HG02759 (cell line): ENCODE results near the gene CACFD1.
"Not testable (repeated sequence)": the region's sequence is repeated elsewhere in the genome, so short reads cannot be mapped to it uniquely, and the experiment has no call there.

Experiments
- ATAC-seq: cut with Tn5 transposase; IDR thresholded peaks from one replicate; pipeline ENCODE4 v1.9.1; 2021; ENCODE audit warnings: mild to moderate bottlenecking, moderate library complexity; ENCODE audit not compliant: unreplicated experiment

The CACFD1 gene

DNA sequence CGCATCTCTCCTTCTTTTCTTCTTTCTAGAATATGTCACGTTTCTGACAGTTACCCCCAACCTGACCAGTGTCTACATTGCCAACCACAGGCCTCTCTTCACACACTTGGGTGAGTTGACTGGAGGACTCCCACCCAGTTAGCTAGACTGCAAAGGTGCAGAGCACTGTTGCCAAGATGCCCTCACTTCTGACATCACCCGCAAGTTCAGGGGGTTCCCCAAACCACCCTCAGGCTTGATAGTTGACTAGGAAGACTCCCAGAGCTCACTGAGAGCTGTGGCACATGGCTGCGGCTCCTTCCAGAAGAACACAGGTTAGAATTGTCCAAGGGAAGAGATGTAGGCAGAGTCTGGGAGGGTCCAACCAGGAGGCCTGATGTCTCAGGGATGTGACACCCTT lies 20.4 kb upstream of the CACFD1 start:
- no peak for ATAC-seq

- no peak for ATAC-seq
Measured at GRCh38 chr9:133440874-133441273, 18.9 kb upstream of the CACFD1 start.

GRCh38 chr9:133441571-133441970 lies 18.2 kb upstream of the CACFD1 start:
- ATAC-seq, result no peak

GRCh38 chr9:133443248-133443647 lies 16.5 kb upstream of the CACFD1 start:
- no peak for ATAC-seq

DNA sequence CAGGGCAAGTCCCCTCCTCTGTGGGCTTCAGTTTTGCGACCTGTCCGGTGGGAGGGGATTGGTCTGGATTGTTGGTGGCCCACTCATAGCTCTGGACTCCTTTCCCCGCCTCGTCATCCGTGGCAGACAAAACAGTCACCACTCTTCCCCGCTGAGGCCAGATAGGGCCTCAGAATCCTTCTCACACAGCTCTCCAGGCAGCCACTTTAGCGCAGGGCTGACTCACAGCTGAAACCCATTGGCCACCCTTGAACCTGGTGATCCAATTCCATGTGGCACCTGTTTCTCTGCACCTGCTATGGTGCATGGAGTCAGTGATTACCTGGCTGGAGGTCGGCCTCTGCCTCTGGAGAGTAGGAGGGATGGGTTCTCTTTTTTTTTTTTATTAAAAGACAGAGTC lies 15.8 kb upstream of the CACFD1 start:
- no peak for ATAC-seq

DNA sequence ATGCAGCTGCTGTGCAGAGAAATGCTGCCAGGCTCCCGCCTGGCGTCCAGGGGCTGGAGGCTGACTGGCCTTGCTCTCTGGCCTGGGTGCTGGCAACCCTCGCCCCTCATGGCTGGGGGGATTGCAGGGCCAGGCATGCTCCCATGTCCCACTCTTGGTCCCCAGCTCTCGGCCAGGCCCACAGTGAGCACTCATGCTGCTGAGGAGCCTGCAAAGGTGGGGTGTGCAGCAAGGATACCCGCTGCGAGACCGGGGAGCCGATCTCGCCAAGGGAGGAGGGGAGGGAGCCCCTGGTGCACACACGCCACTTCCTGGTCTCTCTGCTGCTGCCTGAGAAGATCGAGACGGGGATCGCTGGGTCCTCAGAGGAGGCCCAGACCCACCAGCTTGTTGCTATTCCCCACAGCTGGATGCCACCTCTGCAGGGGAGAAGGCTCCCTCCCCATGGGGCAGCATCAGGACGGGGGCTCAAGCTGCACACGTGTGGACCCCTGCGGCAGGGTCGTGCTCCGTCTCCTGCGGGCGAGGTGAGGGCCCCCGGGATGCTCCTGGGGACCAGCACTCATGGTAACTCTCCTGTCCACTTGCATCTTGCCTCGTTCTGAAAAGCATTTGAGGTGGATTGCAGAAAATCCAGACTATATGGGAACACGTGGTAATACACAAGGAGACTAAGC lies 14.3 kb upstream of the CACFD1 start:
- no peak for ATAC-seq

DNA sequence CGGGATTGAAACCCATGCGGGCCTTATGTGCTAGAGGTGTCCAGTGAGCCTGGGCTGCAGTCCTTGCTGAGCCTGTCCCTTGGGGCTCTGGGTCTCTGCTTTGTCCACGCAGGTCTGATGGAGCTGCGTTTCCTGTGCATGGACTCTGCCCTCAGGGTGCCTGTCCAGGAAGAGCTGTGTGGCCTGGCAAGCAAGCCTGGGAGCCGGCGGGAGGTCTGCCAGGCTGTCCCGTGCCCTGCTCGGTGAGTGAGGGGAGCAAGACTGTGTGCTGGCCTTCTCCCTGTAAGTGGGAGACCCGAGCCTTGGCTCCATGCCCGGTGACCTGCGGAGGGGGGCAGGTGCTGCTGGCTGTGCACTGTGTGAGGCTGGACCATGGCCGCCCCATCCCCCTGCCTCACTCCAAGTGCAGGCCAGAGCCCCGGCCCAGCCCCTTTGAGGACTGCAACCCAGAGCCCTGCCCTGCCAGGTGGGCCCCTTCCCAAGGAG lies 11.2 kb upstream of the CACFD1 start:
- ATAC-seq, result no peak

DNA sequence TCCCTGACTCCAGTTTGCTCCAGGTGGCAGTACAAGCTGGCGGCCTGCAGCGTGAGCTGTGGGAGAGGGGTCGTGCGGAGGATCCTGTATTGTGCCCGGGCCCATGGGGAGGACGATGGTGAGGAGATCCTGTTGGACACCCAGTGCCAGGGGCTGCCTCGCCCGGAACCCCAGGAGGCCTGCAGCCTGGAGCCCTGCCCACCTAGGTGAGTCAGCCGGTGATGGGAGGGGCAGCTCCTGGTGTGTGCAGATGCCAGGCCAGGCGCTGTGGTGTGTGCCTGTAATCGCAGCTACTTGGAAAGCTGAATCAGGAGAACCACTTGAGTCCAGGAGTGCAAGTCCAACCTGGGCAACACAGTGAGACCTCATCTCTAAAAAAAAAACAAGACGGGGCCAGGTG lies 10.0 kb upstream of the CACFD1 start:
- no peak for ATAC-seq

DNA sequence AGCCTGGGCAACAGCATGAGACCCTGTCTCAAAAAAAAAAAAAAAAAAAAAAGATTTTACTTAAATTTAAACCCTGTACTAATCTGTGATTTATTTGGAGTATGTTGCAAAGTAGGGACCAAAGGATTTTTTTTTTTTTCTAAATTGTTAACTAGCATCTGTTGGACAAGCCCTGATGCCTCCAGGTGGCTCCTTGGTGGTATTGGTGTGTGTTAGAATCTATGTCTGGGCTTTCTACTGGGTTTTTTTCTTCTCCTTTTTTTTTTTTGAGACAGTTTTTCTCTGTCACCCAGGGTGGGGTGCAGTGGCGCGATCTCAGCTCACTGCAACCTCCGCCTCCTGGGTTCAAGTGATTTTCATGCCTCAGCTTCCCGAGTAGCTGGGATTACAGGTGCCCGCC lies 7.9 kb upstream of the CACFD1 start:
- not testable (repeated sequence) for ATAC-seq

- ATAC-seq, result no peak
Measured at GRCh38 chr9:133452562-133452961, 7.2 kb upstream of the CACFD1 start.

- ATAC-seq, result no peak
Measured at GRCh38 chr9:133453651-133454050, 6.1 kb upstream of the CACFD1 start.

GRCh38 chr9:133454325-133454724 lies 5.5 kb upstream of the CACFD1 start:
- ATAC-seq, result no peak

- ATAC-seq, result no peak
Measured at GRCh38 chr9:133454943-133455673, 4.7 kb upstream of the CACFD1 start.

GRCh38 chr9:133455936-133456335 lies 3.8 kb upstream of the CACFD1 start:
- ATAC-seq, result no peak

DNA sequence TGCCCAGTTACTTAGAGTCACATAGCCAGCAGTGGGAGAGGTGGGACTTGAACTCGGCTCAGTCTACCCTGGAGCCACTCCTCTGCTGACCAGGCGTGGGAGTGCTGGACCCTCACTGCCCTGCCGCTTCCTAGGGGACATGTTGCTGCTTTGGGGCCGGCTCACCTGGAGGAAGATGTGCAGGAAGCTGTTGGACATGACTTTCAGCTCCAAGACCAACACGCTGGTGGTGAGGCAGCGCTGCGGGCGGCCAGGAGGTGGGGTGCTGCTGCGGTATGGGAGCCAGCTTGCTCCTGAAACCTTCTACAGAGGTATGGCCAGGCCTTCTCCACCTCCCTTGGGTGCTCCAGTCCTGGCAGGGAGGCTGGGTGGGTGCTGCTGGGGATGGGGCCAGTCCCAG lies 3.4 kb upstream of the CACFD1 start:
- no peak for ATAC-seq

DNA sequence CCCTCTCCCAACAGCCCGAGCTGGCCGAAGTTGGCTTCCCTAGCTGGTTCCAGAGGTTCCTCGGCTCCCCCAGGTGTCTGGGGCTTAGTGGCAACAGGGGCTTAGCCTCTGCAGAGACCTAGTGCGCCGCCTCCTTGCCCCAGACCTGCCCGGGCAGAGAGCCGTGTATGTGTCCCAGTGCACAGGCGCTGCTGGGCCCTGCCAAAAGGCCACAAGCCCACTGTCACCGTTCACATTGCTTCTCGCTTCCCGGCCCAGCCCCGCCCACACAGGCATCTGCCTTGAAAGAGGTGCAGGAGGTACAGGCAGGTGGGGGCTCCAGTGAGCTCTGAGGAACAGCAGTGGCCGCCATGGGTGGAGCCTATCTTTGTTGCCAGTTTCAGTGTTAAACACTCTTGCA lies 2.5 kb upstream of the CACFD1 start:
- no peak for ATAC-seq

DNA sequence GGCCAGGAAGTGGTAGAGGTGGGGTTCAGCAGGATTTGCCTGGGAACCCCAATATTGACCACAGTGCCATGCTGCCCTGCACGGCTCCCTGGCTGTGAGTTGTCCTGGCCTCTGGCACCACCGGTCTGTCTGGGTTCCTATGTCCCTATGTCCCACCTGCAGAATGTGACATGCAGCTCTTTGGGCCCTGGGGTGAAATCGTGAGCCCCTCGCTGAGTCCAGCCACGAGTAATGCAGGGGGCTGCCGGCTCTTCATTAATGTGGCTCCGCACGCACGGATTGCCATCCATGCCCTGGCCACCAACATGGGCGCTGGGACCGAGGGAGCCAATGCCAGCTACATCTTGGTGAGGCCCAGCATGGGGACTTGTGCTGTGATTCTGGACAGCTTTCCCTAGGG lies 2.0 kb upstream of the CACFD1 start:
- ATAC-seq, result no peak

DNA sequence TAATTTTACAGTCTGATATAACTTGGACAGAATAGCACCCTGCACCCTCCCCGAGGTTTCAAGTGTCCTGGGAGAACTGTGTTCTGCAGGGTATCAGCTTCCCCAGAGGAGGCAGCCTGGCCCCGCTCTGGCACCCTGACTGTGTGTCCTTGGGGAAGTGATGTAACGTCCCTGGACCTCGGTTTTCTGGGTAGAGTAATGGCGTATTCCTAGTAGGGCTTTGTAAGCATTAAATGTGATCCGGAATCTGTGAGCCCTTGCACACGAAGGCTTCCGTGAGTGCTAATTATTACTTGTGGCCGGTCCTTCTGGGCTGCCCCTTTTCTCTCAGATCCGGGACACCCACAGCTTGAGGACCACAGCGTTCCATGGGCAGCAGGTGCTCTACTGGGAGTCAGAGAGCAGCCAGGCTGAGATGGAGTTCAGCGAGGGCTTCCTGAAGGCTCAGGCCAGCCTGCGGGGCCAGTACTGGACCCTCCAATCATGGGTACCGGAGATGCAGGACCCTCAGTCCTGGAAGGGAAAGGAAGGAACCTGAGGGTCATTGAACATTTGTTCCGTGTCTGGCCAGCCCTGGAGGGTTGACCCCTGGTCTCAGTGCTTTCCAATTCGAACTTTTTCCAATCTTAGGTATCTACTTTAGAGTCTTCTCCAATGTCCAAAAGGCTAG lies 1.0 kb upstream of the CACFD1 start:
- ATAC-seq, result no peak

- ATAC-seq, result peak; percentile 27
Measured at GRCh38 chr9:133460405-133461175, 812 bp downstream of the CACFD1 start.

DNA sequence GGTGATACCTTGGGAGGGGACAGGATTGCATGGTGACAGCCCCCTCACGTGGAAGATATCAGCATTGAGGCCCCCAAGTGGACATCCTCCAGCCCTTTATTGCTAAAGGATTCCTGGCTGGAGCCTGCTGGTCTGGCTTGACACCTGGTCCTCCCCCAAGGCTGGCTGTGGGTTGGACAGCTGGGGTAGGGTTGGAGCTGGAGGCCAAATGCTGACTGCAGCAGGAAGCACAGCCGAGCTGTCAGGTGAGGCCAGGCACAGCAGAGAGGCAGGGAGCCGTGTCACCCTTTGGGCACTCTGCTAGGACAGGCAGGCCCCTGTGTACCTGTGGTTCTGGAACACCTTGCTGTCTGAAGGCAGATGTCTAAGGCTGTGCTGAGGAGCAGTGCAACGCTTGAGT lies 2.2 kb downstream of the CACFD1 start:
- no peak for ATAC-seq

DNA sequence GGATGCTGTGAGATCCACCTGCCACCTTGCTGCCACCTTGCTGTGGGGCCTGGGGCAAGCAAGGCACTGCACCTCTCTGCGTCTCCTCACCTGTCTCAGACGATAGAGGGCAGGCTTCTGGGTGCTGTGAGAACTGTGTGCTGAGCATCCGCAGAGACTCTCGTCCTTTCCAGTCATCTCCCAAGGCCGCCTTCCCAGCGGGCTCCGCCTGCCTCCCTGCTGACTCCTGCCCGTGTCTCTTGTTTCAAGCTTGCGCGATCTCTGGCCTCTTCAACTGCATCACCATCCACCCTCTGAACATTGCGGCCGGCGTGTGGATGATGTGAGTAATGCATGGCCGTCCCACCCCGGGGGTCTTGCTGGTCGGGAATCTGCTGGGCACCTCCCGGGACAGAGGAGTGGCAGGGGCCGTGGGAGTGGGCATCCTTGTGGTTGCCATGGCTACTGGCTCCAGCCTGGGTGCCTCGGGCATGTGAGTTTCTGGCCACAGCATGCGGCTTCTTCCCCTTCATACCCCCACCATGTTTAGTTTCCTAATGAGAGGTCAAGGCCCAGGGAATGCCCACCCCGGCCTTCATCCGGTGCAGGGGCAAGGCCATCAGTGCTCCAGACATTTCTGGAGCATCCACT lies 3.6 kb downstream of the CACFD1 start:
- ATAC-seq, result no peak
